Measurements from ENCODE around the gene ZNF133. TPM values are rescaled to one million over a fixed set of nuclear protein-coding genes. Genes with fewer than 3 reads are reported as not detected.

The ZNF133 gene
- total RNA-seq, 1 experiment from 2014 or later: 29.7 TPM

DNA sequence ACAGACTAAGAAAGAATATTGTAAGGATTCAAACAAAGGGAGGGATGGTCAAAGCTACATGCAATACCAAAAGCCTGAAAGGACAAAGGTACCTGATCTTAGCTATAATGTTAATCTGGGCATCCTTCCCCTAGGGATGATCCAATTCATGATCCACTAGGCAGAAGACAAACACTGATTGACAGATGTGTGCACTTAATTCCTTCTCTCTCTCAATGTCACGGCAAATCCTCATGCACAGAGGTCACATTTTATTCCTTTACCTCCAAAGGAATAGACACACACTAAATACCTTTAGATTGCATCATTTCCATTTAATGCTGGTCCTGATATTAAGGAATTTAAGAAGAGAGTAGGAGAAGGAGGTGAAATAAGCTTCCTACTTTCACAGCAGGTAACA is 73.4 kb downstream of the ZNF133 start:
- no peak for DNase-seq (ENCODE audit: low read depth)

DNA sequence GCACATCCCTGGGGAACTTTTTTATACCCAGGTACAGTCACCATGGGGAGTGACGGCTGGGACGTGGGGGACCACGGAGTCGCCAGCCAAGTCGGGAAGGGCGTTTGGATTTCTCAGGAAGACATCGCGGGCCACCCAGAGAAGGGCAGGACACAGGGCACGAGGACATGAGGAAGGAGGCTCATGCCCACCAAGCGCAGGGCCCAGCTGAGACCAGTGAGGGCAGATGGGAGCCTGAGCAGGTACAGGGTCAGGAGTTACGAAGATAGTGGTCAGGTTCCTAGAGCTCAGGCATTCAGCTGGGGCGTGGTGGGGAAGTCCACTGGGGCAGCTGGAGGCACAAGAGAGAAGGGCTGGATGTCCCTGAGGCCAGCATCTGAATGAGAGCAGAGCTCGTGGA is 74.6 kb downstream of the ZNF133 start:
- no peak for DNase-seq (ENCODE audit: low read depth)

DNA sequence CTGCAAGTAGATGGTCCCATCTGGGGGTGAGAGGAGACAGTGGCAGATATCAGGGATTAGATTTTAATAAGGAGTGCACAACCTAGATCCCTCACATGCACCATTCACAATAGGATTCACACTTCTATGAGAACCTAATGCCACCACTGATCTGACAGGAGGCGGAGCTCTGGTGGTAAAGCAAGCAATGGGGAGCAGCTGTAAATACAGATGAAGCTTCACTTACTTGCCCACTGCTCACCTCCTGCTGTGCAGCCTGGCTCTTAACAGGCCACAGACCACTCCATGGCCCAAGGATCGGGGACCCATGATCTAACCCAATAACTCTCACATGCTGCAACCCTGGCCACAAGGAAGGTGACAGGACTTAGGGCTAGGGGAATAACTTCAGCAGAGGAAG is 75.4 kb downstream of the ZNF133 start:
- no peak for DNase-seq (ENCODE audit: low read depth)

DNA sequence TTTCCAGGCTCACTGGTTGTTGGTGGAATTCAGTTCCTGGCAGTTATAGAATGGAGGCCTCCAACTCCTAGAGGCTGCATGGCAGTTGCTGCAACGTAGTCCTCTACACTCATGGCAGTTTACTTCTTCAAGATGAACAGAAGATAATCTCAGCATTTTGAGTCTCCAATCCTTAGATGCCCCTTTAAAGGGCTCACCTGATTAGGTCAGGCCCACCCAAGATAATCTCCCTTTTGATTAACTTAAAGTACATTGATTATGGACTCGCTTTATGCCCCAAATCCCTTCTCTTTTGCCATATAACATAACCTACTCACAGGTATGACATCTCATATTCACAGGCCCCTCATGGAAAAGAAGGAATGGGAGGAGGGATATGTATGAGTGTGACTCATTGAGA is 76.4 kb downstream of the ZNF133 start:
- DNase-seq (ENCODE audit: low read depth): no peak

Other genes with a start within 250 kb of the ZNF133 start
- not detected in 2 replicates for gene OVOL2, start 230.6 kb upstream of the ZNF133 start, total RNA-seq (2014; rRNA removed; shearing (Covaris generic))
- 12.6 and 13.9 TPM in 2 replicates for gene KAT14, start 150.7 kb upstream of the ZNF133 start, total RNA-seq (2014; rRNA removed; shearing (Covaris generic))
- 17.9 and 23.8 TPM in 2 replicates for gene PET117, start 150.7 kb upstream of the ZNF133 start, total RNA-seq (2014; rRNA removed; shearing (Covaris generic))
- gene DZANK1, start 178.5 kb downstream of the ZNF133 start, total RNA-seq (2014; rRNA removed; shearing (Covaris generic)): 2.1 and 3.2 TPM in 2 replicates
- 28.7 and 29.7 TPM in 2 replicates for gene POLR3F, start 178.9 kb downstream of the ZNF133 start, total RNA-seq (2014; rRNA removed; shearing (Covaris generic))
- gene RBBP9, start 208.7 kb downstream of the ZNF133 start, total RNA-seq (2014; rRNA removed; shearing (Covaris generic)): 42.5 and 50.4 TPM in 2 replicates
- 100 and 108 TPM in 2 replicates for gene SEC23B, start 219.4 kb downstream of the ZNF133 start, total RNA-seq (2014; rRNA removed; shearing (Covaris generic))

All from RPMI7951 (cell line).